NCI-H2029 treated with DMSO at 0.1 percent for 48 hours (cell line): ENCODE data around the gene RARRES2.
"Not testable (repeated sequence)": the region's sequence is repeated elsewhere in the genome, so short reads cannot be mapped to it uniquely, and the experiment has no call there.

Experiments
- DNase-seq: peaks from one replicate; lab custom pipeline; 2025; lab: John Stamatoyannopoulos, UW

The RARRES2 gene

GRCh38 chr7:150341263-150342120 lies at the start of gene RARRES2:
Gene RARRES2 (minus strand): TSS chr7:150341629. CDS start chr7:150340609, 1,020 bp downstream.
- no peak for DNase-seq

DNA sequence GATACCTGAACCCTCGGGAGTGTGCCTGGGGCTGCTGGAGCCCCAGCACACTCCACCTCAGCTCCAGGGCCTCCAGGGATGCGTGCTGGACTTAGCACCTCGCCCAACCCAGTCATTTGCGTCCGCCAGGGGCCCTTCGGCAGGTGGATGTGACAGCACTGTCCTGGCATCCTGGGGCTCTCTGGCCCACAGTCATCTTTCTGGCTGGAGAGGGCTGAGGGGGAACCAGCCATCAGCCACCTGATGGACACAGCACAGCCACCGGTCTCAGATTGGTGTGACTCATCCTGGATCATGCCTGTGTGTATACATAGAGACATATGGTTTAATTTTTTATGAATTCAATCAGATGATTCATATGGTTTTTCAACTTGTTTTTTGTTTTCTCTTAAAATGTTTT lies 48.8 kb upstream of the RARRES2 start:
- DNase-seq = no peak

DNA sequence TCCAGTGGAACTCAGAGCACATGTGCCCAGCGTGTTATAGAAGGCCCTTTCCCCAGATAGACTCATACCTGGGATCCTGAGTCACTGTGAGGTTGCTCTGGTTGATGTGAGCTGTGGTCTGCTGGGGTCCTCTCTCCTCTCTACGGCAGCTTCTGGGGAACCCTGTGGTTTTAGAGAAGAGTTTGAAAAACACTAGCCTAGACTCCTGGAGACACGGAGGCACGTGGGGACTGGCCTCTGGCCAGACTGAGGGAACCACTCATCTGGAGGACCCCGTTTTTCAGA lies 48.0 kb upstream of the RARRES2 start:
- DNase-seq = no peak

- DNase-seq = no peak
These were observed 47.5 kb upstream of the RARRES2 start for GRCh38 chr7:150388709-150389531.

DNA sequence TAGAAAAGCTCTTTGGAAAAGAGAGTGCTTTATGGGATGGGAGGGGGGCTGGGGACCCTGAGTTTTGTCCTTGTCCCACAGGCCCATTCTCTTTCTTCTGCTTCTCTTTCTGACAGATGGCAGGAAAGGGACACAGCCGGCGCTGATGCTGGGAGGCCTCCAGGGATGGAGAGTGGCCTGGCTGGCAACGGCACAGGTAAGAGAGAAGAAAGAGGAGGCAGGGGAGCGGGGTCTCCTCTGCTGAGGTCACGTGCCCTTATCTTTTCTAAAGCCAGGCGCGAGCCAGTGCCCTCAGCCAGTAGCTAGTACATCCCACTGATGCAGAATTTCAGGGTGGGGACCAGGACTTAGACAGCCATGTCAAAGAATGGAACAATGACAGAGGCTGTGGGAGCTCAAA lies 46.9 kb upstream of the RARRES2 start:
- no peak for DNase-seq

- not testable (repeated sequence) for DNase-seq
These were observed 44.5 kb upstream of the RARRES2 start for GRCh38 chr7:150385884-150386283.

DNA sequence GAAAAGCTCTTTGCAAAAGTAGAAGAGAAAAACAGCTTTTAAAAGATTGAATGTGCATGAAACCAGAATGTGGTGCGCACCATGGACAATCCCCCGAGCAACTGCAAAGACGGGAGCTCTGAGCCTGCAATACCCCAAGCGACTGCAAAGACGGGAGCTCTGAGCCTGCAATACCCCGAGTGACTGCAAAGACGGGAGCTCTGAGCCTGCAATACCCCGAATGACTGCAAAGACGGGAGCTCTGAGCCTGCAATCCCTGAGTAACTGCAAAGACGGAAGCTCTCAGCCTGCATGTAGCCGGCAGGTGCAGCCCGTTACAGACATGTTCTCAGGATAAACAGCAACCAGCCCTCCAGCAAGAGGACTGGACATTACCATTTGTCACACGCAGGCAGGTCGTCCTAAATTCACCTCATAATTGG lies 43.9 kb upstream of the RARRES2 start:
- no peak for DNase-seq

DNA sequence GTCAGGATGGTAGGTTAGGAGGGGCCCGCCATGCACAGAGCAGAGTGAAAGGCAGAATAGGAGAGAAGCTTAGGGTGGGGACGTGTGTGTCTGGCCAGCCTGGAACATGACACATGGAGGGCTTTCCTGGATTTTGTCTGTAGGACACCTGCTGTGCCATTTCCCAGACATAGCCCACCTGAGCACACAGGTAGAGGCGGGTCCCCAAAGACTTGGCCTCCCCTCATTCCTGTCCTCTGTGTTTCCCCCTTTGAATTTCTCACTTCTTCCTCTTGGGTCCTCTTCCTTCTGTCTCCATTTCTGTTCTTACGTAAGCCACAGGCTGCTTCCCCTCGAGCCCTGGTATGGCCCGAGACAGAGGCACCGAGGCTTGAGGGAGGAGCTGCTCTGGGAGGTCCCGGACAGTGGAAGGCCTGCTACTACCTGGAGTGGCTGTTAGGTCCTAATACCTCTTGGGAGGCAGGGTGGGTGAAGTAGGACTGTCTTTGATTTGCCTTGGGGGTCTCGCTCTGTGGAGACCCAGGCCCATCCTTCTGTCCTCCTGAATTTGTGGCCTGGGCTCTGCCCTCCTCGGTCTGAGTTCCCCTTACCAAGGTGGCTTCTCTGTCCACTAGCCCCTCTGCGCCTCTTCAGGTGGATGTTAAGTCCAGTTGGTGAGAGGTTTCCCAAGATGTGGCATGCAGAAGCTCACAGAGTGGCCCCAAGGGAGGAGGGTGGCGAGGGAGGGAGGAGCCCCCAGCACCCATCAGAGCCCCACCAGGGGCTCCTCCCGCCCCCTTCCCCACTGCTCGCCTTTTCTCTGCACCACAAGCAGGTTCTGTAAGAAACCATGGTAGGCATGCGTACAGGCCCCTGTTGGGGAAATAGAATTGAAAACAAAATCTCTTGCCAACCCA lies 43.2 kb upstream of the RARRES2 start:
- DNase-seq = no peak

- DNase-seq = no peak
These were observed 42.4 kb upstream of the RARRES2 start for GRCh38 chr7:150383710-150384397.

DNA sequence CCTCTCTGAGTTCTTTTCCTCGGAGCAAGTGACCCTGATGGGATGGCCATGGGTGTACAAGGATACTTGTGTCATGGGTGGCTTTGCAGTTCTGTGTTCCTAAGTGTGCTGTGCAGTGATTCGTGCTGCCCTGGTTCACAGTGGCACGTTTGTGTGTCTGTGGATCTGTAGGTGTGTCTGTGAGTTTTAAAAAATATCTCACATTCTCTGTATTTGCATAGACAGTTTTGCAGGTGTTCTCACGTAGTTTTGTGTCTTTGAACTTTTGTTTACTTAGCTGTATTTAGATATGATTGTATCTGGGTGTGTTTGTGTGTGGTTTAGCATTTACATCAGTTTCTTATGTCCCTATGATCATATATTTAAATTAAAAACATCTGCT lies 41.4 kb upstream of the RARRES2 start:
- DNase-seq = no peak

GRCh38 chr7:150382123-150382843 lies 40.9 kb upstream of the RARRES2 start:
- no peak for DNase-seq

DNA sequence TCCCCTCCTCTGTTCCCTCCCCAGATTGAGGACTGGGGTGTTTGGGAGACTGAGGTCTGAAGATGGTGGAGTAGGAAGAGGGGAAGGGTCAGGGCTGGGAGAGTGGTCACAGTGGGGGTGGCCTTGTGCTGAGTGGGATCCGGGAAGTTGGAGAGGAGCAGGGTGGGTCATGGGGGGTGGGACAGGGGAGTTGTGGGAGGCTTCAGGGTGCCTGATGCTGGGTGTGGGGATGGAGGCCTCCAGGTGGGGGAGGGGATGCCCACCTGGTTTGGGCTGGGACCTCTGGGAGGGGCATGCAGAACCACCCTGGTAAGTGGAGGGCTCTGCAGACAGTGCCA lies 40.3 kb upstream of the RARRES2 start:
- DNase-seq = no peak

GRCh38 chr7:150381096-150381495 lies 39.7 kb upstream of the RARRES2 start:
- DNase-seq = no peak

GRCh38 chr7:150380463-150380862 lies 39.0 kb upstream of the RARRES2 start:
- DNase-seq = no peak

DNA sequence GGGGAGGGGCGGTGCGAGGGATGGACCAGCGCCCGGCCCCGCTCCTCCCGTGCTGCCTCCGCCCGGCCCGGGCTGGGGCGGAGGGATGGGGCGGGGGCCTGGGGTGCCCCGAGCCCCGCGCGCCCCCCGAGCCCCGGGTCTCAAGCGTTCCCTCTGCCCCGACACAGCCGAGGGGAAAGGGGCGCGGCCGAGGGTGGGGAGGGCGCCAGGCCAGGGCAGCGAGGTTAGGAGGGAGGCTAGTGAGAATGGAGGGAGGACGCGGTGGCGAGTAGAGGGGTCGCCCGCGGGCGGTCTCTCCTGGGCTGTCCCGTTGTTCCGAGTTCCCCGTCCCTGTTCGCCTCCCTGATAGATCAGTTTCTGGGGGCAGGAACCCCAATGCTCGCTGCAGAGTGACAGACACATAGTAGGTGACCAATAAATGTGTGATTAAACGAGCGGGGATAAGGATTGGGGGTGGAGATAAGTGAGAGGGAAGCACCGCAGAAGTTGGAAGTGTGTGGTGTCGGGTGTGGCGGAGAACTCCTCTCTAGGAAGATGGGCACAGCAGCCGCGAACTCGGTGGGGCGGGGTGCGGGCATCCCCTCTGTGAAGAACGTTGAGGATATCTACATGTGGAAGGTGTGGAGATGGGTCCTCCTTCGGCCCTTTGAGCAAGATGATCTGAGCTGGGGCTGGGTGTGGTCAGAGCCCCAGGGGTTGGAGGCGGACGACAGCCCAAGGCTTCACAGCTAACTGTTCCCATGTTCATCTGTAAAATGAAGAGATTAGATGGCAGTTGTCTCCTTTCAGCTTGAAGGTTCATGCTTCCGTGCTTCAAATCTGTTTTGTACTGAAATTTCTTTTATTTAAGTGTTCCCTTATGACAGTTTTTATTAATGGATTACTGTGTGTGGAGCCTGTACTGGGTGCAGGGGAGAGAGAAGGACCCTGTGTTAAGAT lies 38.3 kb upstream of the RARRES2 start:
- DNase-seq = no peak

DNA sequence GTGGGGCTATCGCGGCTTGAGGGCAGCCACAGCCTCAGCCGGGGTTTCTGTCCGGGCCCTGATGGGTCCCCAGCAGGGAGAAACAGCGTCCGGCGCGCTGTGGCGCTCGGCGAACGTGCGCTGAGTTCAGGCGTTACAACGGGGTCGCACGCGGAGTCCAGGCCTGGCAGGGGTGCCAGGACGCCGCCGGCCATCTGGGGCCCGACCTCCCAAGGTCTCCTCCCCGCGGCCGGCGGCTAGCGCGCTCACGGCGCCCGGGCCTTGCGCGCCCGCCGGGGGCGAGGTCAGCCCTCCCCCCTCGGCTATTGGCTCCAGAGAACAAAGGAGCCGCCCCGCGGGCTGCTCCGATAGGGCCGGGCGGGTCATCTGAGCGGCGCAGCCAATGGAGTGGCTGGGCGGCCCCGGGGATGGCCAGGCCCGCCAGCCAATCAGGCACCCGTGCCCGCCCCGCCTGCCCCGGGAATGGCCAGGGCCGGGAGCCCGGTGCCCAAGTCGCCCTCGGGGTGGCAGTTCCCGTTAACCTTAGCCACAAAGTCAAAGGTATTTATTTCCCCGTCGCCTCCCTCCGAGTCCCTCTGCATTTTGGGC lies 37.5 kb upstream of the RARRES2 start, which contains the start of gene ZNF775:
Gene ZNF775 (plus strand): TSS at position 478 of the 588 bp plus-strand sequence. CDS start 9,141 bp downstream, outside the sequence.
- peak; percentile 70 for DNase-seq

DNA sequence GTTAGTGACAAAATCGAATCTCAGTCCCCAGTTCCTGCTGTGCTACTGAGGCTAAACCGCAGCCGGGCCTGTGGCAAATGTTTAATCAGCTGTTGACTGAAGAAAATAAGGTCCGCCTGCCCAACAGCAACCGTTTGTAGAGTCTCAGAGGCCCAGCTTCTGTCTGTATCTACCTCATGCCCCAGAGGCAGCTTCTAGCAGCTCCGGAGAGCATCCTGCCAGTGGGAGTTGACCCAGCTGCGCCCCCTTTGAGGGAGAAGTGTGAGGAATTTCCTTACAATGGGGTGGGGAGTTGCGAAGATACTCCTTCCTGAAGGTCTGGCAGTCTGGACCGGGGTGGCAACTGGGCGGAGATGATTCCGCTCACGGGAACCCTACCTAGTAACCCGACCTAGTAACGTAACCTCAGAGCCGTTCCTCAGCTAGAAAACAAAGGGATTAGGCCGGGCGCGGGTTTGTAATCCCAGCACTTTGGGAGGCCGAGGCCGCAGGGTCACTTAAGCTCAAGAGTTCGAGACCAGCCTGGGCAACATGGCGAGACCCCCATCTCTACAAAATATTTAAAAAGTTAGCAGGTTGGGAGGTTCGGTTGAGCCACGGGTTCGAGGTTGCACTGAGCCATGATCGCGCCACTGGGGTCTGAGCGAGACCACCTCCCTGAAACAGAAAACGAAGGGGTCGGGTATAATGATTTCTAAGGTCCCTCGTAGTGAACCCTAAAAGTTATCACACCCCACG lies 36.9 kb upstream of the RARRES2 start:
- DNase-seq = peak; percentile 45

GRCh38 chr7:150377635-150378034 lies 36.2 kb upstream of the RARRES2 start:
- DNase-seq = no peak

DNA sequence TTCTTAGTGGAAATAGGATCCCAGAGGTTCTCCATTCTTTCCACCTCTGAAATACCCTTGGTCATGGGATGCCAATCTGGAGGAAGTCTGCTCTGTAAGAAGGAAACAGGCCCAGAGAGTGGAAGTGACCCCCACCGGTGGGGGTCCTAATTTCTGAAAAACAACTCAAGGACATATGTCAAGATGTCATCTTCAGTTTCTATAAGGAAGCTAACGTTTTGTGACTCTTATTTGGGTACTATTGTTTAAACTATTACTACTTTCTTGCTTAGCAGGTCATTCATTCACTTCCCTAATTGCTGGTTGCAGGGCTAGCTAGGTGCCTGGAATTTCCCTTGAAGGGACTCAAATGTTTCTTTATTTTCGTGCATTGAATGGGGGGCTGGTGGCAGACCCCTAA lies 35.8 kb upstream of the RARRES2 start:
- DNase-seq = no peak
